Measurements from ENCODE around the gene GHR.

GHR gene

DNA sequence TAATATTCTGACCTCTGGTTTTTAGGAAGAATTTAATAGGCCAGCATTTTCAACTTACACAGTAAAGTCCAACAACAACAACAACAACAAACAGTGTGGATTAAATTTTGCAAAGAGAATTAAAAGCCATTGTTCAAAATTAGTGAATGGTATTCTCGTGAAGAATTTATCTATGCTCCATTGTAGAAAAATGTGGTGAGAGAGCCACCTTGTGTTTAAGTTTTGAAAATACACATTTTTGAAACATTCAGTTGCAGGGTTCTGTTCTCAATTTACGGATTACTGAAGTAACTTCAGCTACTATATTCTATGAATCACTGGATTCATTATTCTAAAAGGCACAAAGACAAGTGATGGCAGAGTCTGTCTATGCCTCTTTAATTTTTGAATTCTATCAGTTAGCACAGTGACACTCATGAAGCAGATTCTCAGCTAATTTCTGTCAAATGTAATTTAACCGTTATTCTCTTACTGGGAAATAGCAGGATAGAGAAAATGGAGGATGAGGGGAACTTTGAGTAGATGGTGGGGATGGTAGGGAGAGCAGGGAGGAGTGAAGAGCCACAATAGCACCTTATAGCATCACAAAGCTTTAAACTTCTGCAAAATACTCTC is 344.4 kb downstream of the GHR start:
- DNase-seq (ENCODE audit: low read depth in 4 of 4, low spot score in 1 of 4): no peak

DNA sequence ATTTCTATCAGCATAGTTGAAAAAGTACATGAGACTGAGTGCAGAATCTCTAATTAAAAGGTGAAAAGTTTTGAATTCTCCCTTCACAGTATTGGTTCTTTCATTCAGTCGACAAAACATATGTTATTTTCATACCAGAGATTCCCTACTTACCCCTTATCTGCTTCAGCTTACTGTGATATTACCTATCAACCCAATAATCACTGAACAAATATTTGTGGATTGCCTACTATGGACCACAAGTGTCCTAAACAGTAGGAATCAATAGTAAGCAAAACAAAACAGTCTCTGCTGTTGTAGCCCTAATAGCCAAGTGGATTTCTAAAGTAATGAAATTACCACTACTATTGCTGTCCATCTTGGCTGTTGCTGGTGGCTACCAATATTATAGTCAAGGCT is 344.9 kb downstream of the GHR start:
- no peak for DNase-seq (ENCODE audit: low read depth in 4 of 4, low spot score in 1 of 4)

DNA sequence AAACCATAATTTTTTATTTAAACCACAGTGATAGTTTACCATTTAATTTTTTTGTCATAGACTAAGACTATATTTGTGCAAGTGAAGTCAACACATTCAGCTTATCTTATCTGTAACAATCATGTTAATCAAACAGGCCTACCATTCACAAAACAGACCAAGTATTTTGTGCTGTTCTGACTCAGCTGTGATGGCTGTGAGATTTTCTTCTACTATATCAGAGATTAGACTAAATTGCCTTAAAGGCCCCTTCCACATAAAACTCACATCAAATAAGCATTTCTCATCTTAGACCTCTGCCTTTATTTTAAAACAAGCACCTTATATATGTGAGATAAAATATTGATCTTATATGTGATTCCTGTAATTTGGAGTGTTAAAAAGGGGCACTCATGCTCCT is 346.8 kb downstream of the GHR start:
- DNase-seq (ENCODE audit: low read depth in 4 of 4, low spot score in 1 of 4): no peak
